OCI-LY1 (cell line): ENCODE data around the gene OR4D11.

Experiments used
- CTCF ChIP-seq: fragments of 200-600 bp; sonication (generic), shearing (Covaris generic); IDR thresholded peaks from 2 replicates; pipeline ENCODE4 v1.5.1; 2017; ENCODE audit warnings: mild to moderate bottlenecking, antibody characterized with exemption, low read length, moderate library complexity, mixed read lengths
- EZH2 ChIP-seq: fragments of 200-600 bp; sonication (generic), shearing (Covaris generic); IDR thresholded peaks from 2 replicates; pipeline ENCODE4 v1.8.0; 2017; ENCODE audit warnings: borderline replicate concordance, mixed run types, mild to moderate bottlenecking, antibody characterized with exemption, low read length, moderate library complexity, mixed read lengths

GRCh38 chr11:59480359-59480758 is 23.0 kb upstream of the OR4D11 start:
- TF ChIP-seq CTCF (no peak), EZH2 (no peak)
